ENCODE data around the gene PAX7.

GRCh38 chr1:18739897-18740296, 109.3 kb downstream of the PAX7 start:
- TF ChIP-seq, protein P1, sequence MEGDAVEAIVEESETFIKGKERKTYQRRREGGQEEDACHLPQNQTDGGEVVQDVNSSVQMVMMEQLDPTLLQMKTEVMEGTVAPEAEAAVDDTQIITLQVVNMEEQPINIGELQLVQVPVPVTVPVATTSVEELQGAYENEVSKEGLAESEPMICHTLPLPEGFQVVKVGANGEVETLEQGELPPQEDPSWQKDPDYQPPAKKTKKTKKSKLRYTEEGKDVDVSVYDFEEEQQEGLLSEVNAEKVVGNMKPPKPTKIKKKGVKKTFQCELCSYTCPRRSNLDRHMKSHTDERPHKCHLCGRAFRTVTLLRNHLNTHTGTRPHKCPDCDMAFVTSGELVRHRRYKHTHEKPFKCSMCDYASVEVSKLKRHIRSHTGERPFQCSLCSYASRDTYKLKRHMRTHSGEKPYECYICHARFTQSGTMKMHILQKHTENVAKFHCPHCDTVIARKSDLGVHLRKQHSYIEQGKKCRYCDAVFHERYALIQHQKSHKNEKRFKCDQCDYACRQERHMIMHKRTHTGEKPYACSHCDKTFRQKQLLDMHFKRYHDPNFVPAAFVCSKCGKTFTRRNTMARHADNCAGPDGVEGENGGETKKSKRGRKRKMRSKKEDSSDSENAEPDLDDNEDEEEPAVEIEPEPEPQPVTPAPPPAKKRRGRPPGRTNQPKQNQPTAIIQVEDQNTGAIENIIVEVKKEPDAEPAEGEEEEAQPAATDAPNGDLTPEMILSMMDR (IDR thresholded peaks at IDR 0.05), result no peak
- TF ChIP-seq POLR2AphosphoS5 (IDR thresholded peaks at IDR 0.05) (no peak), POLR2A (IDR thresholded peaks at IDR 0.05) (no peak)

Measured in sigmoid colon (tissue), 4 donors.